ENCODE results near the gene PMIS2.
"Not testable (repeated sequence)": the region's sequence is repeated elsewhere in the genome, so short reads cannot be mapped to it uniquely, and the experiment has no call there.

The PMIS2 gene

GRCh38 chr19:35566738-35567137 is 19.2 kb upstream of the PMIS2 start:
- no peak overlapping the region for H3K27ac ChIP-seq (ENCODE audit: low read length)
- no peak overlapping the region for H3K4me3 ChIP-seq (ENCODE audit: low read length)
- no peaks in the 10 kb centered on the region for H3K4me1 ChIP-seq (ENCODE audit: insufficient read depth, low read length)
- no peaks in the 10 kb centered on the region for H3K36me3 ChIP-seq (ENCODE audit: insufficient read depth, low read depth, low read length)
- no peak overlapping the region for H3K9ac ChIP-seq (ENCODE audit: low read depth, low read length)
- peaks cover 3% of the 10 kb centered on the region; the same call in 1 of the 2 replicates for H3K27me3 ChIP-seq (ENCODE audit: insufficient read depth, low read length)
- H3K9me3 ChIP-seq (ENCODE audit: insufficient read depth, low read depth, low read length), result no peaks in the 10 kb centered on the region

GRCh38 chr19:35569281-35569781 is 16.6 kb upstream of the PMIS2 start:
- no peak overlapping the region for H3K9ac ChIP-seq (ENCODE audit: low read depth, low read length)

GRCh38 chr19:35571406-35571965 is 14.5 kb upstream of the PMIS2 start:
- H3K4me1 ChIP-seq (ENCODE audit: insufficient read depth, low read length), result no peaks in the 10 kb centered on the region
- no peak overlapping the region for H3K9ac ChIP-seq (ENCODE audit: low read depth, low read length)
- H3K27me3 ChIP-seq (ENCODE audit: insufficient read depth, low read length), result no peaks in the 10 kb centered on the region
- H3K4me3 ChIP-seq (ENCODE audit: low read length), result no peak overlapping the region
- H3K27ac ChIP-seq (ENCODE audit: low read length), result no peak overlapping the region
- peaks cover 11% of the 10 kb centered on the region for H3K9me3 ChIP-seq (ENCODE audit: insufficient read depth, low read depth, low read length)
- no peaks in the 10 kb centered on the region for H3K36me3 ChIP-seq (ENCODE audit: insufficient read depth, low read depth, low read length)

More at GRCh38 chr19:35569281-35569781, 16.6 kb upstream of the PMIS2 start:
- no peaks in the 10 kb centered on the region for H3K36me3 ChIP-seq (ENCODE audit: insufficient read depth, low read depth, low read length)
- H3K4me1 ChIP-seq (ENCODE audit: insufficient read depth, low read length), result no peaks in the 10 kb centered on the region
- H3K27ac ChIP-seq (ENCODE audit: low read length), result no peak overlapping the region
- no peaks in the 10 kb centered on the region for H3K9me3 ChIP-seq (ENCODE audit: insufficient read depth, low read depth, low read length)
- no peaks in the 10 kb centered on the region for H3K27me3 ChIP-seq (ENCODE audit: insufficient read depth, low read length)
- H3K4me3 ChIP-seq (ENCODE audit: low read length), result no peak overlapping the region

GRCh38 chr19:35577918-35578317 is 8.1 kb upstream of the PMIS2 start:
- H3K27ac ChIP-seq (ENCODE audit: low read length), result no peak overlapping the region
- no peaks in the 10 kb centered on the region for H3K27me3 ChIP-seq (ENCODE audit: insufficient read depth, low read length)
- no peak overlapping the region for H3K4me3 ChIP-seq (ENCODE audit: low read length)
- no peaks in the 10 kb centered on the region for H3K4me1 ChIP-seq (ENCODE audit: insufficient read depth, low read length)
- H3K9me3 ChIP-seq (ENCODE audit: insufficient read depth, low read depth, low read length), result peaks cover 20% of the 10 kb centered on the region
- no peaks in the 10 kb centered on the region for H3K36me3 ChIP-seq (ENCODE audit: insufficient read depth, low read depth, low read length)
- no peak overlapping the region for H3K9ac ChIP-seq (ENCODE audit: low read depth, low read length)

- H3K27me3 ChIP-seq (ENCODE audit: insufficient read depth, low read length), result no peaks in the 10 kb centered on the region
- H3K9me3 ChIP-seq (ENCODE audit: insufficient read depth, low read depth, low read length), result peaks cover 20% of the 10 kb centered on the region
- no peaks in the 10 kb centered on the region for H3K4me1 ChIP-seq (ENCODE audit: insufficient read depth, low read length)
- H3K9ac ChIP-seq (ENCODE audit: low read depth, low read length), result no peak overlapping the region
- H3K4me3 ChIP-seq (ENCODE audit: low read length), result no peak overlapping the region
- no peaks in the 10 kb centered on the region for H3K36me3 ChIP-seq (ENCODE audit: insufficient read depth, low read depth, low read length)
- no peak overlapping the region for H3K27ac ChIP-seq (ENCODE audit: low read length)
Measured at GRCh38 chr19:35578707-35579106, 7.3 kb upstream of the PMIS2 start.

GRCh38 chr19:35582760-35583159 is 3.2 kb upstream of the PMIS2 start:
- H3K27ac ChIP-seq (ENCODE audit: low read length), result no peak overlapping the region
- H3K27me3 ChIP-seq (ENCODE audit: insufficient read depth, low read length), result peaks cover 22% of the 10 kb centered on the region
- H3K4me1 ChIP-seq (ENCODE audit: insufficient read depth, low read length), result no peaks in the 10 kb centered on the region
- H3K36me3 ChIP-seq (ENCODE audit: insufficient read depth, low read depth, low read length), result no peaks in the 10 kb centered on the region
- H3K9me3 ChIP-seq (ENCODE audit: insufficient read depth, low read depth, low read length), result no peaks in the 10 kb centered on the region
- no peak overlapping the region for H3K4me3 ChIP-seq (ENCODE audit: low read length)
- no peak overlapping the region for H3K9ac ChIP-seq (ENCODE audit: low read depth, low read length)

GRCh38 chr19:35587321-35587720 is 1.3 kb downstream of the PMIS2 start:
- no peaks in the 10 kb centered on the region for H3K36me3 ChIP-seq (ENCODE audit: insufficient read depth, low read depth, low read length)
- no peaks in the 10 kb centered on the region for H3K9me3 ChIP-seq (ENCODE audit: insufficient read depth, low read depth, low read length)
- peaks cover 22% of the 10 kb centered on the region for H3K27me3 ChIP-seq (ENCODE audit: insufficient read depth, low read length)
- no peak overlapping the region for H3K4me3 ChIP-seq (ENCODE audit: low read length)
- no peaks in the 10 kb centered on the region for H3K4me1 ChIP-seq (ENCODE audit: insufficient read depth, low read length)
- H3K27ac ChIP-seq (ENCODE audit: low read length), result no peak overlapping the region
- H3K9ac ChIP-seq (ENCODE audit: low read depth, low read length), result no peak overlapping the region

GRCh38 chr19:35590875-35591274 is 4.9 kb downstream of the PMIS2 start:
- Histone ChIP-seq H3K9ac (ENCODE audit: low read depth, low read length) (no peak overlapping the region), H3K27ac (ENCODE audit: low read length) (no peak overlapping the region), H3K27me3 (ENCODE audit: insufficient read depth, low read length) (0 out of 2 replicates have a peak, but pooled peaks cover 9% of the 10 kb centered on the region), H3K9me3 (ENCODE audit: insufficient read depth, low read depth, low read length) (no peaks in the 10 kb centered on the region), H3K36me3 (ENCODE audit: insufficient read depth, low read depth, low read length) (no peaks in the 10 kb centered on the region), H3K4me3 (ENCODE audit: low read length) (no peak overlapping the region), H3K4me1 (ENCODE audit: insufficient read depth, low read length) (no peaks in the 10 kb centered on the region)

- H3K36me3 ChIP-seq (ENCODE audit: insufficient read depth, low read depth, low read length), result no peaks in the 10 kb centered on the region
- 0 out of 2 replicates have a peak, but pooled peaks cover 4% of the 10 kb centered on the region for H3K27me3 ChIP-seq (ENCODE audit: insufficient read depth, low read length)
- no peak overlapping the region for H3K9ac ChIP-seq (ENCODE audit: low read depth, low read length)
- no peaks in the 10 kb centered on the region for H3K9me3 ChIP-seq (ENCODE audit: insufficient read depth, low read depth, low read length)
- no peak overlapping the region for H3K4me3 ChIP-seq (ENCODE audit: low read length)
- H3K27ac ChIP-seq (ENCODE audit: low read length), result no peak overlapping the region
- no peaks in the 10 kb centered on the region for H3K4me1 ChIP-seq (ENCODE audit: insufficient read depth, low read length)
Measured at GRCh38 chr19:35592226-35592625, 6.3 kb downstream of the PMIS2 start.

- not testable (repeated sequence) for H3K9ac ChIP-seq (ENCODE audit: low read depth, low read length); H3K36me3 ChIP-seq (ENCODE audit: insufficient read depth, low read depth, low read length); H3K27me3 ChIP-seq (ENCODE audit: insufficient read depth, low read length); H3K4me1 ChIP-seq (ENCODE audit: insufficient read depth, low read length); H3K9me3 ChIP-seq (ENCODE audit: insufficient read depth, low read depth, low read length); H3K4me3 ChIP-seq (ENCODE audit: low read length); H3K27ac ChIP-seq (ENCODE audit: low read length)
Measured at GRCh38 chr19:35595026-35595425, 9.1 kb downstream of the PMIS2 start.

- no peaks in the 10 kb centered on the region; the same call in 1 of the 2 replicates for H3K27me3 ChIP-seq (ENCODE audit: insufficient read depth, low read length)
- H3K36me3 ChIP-seq (ENCODE audit: insufficient read depth, low read depth, low read length), result no peaks in the 10 kb centered on the region
- H3K9ac ChIP-seq (ENCODE audit: low read depth, low read length), result no peak overlapping the region
- H3K27ac ChIP-seq (ENCODE audit: low read length), result no peak overlapping the region
- H3K4me1 ChIP-seq (ENCODE audit: insufficient read depth, low read length), result no peaks in the 10 kb centered on the region
- H3K4me3 ChIP-seq (ENCODE audit: low read length), result no peak overlapping the region
- no peaks in the 10 kb centered on the region for H3K9me3 ChIP-seq (ENCODE audit: insufficient read depth, low read depth, low read length)
Measured at GRCh38 chr19:35595928-35596327, 10.0 kb downstream of the PMIS2 start.

GRCh38 chr19:35596366-35596999 is 10.5 kb downstream of the PMIS2 start:
- no peaks in the 10 kb centered on the region; the same call in 1 of the 2 replicates for H3K27me3 ChIP-seq (ENCODE audit: insufficient read depth, low read length)
- no peaks in the 10 kb centered on the region for H3K4me1 ChIP-seq (ENCODE audit: insufficient read depth, low read length)
- no peaks in the 10 kb centered on the region for H3K36me3 ChIP-seq (ENCODE audit: insufficient read depth, low read depth, low read length)
- H3K9ac ChIP-seq (ENCODE audit: low read depth, low read length), result no peak overlapping the region
- no peak overlapping the region for H3K27ac ChIP-seq (ENCODE audit: low read length)
- no peak overlapping the region for H3K4me3 ChIP-seq (ENCODE audit: low read length)
- H3K9me3 ChIP-seq (ENCODE audit: insufficient read depth, low read depth, low read length), result no peaks in the 10 kb centered on the region

All from iPS-20b (cell line).